HG03135 (cell line): ENCODE data around the gene PRSS23.
"Not testable (repeated sequence)": the region's sequence is repeated elsewhere in the genome, so short reads cannot be mapped to it uniquely, and the experiment has no call there.

Source experiments
- ATAC-seq: cut with Tn5 transposase; IDR thresholded peaks from one replicate; pipeline ENCODE4 v1.9.1; 2021; ENCODE audit warnings: mild to moderate bottlenecking, moderate library complexity; ENCODE audit not compliant: unreplicated experiment

PRSS23 gene

DNA sequence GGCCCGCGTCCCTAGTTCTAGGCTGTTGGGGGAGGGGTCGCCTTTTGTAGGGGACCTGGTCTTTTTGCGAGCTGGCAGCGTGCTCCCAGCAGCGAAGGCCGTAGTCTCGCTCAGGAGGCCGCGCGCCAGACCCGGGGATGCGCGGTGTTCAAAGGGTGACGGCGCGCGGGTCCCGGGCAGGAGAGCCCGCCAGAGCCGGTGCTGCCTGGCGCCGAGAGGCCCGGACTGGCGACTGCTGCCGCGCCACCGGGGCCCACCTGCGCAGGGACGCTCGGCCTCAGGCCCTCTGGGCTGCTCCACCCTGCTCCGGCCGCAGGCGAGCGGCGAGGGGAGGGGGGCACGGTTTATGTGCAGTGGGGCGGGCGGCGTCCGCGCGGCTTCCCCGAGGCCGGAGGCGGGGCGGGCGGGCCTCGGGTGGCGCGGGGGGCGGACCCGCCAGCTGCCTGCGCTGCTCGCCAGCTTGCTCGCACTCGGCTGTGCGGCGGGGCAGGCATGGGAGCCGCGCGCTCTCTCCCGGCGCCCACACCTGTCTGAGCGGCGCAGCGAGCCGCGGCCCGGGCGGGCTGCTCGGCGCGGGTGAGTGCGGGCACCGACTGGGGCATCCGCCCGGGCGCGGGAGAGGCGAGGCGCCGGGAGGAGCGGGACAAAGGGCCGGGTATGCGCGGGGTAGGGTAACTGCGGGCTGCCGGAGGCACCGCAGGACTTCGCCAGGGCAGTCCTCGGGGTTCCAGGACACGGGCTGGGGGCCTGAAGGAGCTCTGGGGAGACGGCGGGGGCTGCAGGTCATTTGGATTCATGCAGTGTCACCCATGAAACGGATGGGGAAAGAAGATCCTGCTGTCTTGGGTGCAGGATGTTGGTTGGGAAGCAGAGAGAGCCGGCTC is at the start of gene PRSS23:
Gene PRSS23 (plus strand): TSS at position 467 of the 884 bp plus-strand sequence. CDS start 7,102 bp downstream, outside the sequence.
- ATAC-seq: no peak

DNA sequence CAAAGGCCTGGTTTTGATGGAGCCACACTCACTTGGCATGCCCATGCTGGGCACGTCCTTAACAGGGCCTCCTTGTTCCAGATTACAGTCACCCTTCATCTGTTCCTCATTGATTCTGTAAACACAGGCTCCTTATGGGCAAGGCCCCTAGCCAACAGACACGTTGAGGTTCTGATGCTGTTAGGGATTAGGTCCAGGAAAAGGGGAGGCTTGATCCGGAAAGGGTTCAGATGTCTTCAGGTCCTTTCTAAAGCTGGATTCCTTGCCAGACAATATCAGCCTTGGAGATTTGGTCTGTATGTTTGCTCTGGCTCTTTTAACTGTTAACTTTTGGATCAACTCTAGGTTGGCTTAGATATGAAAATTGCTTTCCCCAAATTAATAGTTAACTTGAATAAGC is 46.9 kb upstream of the PRSS23 start:
- ATAC-seq: no peak

GRCh38 chr11:86755146-86755545 is 45.2 kb upstream of the PRSS23 start:
- ATAC-seq: no peak

DNA sequence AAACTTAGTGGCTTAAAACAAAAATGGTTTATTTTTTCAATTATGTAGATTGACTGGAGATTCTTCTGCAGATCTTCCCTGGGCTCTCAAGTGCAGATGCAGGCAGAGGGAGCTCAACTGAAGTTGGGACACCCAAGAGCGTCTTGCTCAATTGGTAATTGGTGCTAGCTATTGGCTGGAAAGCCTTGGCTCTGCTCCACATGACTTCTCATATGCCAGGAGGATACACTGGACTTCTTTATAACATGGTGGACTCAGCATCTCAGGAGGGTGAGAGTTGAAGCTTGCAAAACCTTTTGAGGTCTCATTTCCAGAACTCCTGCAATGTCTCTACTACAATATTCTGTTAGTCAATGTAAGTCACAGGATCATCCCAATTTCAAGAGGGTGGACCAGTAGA is 42.2 kb upstream of the PRSS23 start:
- no peak for ATAC-seq

DNA sequence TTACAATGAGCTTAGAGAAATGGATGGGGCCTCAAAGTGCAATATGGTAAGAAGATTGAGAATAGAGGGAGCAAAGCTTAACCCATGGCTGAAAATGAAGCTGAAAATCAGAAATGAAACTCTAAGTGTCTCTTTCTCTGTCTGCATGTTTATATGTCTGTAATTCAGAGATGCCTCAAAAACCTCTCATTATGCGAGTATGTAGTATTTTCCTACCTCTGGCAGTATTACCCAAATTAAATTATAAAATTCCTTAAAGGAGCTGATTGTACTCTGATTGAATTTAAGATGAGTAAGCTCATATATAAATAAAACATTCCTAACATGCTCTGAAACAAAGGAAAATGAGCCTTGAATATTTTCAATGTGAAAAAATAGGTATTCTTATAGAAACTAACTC is 39.8 kb upstream of the PRSS23 start:
- ATAC-seq: no peak

DNA sequence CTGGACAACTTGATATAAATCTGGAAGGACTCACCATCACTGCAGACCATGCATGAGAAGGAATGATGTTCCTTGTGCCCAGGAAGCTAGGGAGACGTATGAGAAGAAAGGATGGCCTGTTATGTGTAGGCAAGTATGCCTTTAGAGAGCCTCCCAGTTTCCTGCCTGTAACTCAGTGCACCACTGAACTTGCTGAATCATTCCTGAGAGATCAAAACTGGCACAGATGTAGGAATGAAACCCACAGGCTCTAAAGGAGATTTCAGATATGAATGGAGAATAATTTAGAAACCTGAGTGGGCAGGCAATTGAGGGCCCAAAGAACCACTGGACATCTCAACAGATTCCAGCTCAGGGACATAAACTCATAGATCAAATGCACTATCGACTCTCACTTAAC is 38.4 kb upstream of the PRSS23 start:
- ATAC-seq: no peak

GRCh38 chr11:86765203-86765602 is 35.1 kb upstream of the PRSS23 start:
- no peak for ATAC-seq

DNA sequence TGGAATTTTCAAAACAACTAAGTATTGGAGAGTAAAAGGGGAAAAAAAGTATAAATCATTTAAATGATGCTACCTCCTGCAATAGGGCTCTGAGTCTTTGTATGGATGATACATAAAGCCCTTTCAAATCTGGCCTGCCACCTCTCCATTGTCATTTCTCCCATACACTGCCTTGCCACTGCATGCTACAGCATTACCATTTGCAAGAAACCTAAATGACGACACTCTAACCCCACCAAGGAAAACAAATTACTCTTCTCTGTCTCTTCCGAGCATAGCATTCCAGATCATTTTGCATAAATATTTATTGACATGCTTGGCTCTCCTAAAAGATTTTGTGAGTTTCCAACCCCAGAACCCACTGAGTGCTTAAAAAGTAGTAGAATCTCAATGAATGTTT is 34.5 kb upstream of the PRSS23 start:
- no peak for ATAC-seq

GRCh38 chr11:86769219-86769618 is 31.1 kb upstream of the PRSS23 start:
- no peak for ATAC-seq

DNA sequence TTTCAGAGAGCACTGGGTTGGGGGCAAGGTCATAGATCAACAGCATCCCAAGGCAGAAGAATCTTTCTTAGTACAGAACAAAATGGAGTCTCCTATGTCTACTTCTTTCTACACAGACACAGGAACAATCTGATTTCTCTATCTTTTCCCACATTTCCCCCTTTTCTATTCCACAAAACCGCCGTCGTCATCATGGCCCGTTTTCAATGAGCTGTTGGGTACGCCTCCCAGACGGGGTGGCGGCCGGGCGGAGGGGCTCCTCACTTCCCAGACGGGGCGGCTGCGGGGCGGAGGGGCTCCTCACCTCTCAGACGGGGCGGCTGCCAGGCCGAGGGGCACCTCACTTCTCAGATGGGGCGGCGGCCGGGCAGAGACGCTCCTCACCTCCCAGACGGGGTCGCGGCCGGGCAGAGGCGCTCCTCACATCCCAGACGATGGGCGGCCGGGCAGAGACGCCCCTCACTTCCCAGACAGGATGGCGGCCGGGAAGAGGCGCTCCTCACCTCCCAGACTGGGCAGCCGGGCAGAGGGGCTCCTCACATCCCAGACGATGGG is 29.8 kb upstream of the PRSS23 start:
- not testable (repeated sequence) for ATAC-seq

GRCh38 chr11:86772999-86773398 is 27.3 kb upstream of the PRSS23 start:
- no peak for ATAC-seq

GRCh38 chr11:86773513-86774252 is 26.7 kb upstream of the PRSS23 start:
- ATAC-seq: no peak

DNA sequence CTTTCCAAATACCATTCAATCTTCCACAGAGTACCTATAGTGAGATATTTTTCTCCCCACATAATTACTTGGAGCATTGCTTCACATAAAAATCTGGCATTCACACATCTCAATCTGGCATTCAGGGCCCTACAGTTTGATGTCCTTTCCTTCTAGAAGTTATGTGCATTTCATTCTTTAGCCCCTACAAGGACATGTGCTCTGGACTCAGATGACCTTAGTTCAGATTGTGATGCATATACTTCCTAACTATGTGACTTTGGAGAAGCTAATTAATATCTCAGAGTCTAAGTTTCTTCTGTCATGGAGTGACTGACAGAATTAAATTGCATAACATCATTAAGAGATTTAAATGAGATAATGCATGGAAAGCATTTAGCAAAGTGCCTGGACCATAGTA is 25.9 kb upstream of the PRSS23 start:
- no peak for ATAC-seq

DNA sequence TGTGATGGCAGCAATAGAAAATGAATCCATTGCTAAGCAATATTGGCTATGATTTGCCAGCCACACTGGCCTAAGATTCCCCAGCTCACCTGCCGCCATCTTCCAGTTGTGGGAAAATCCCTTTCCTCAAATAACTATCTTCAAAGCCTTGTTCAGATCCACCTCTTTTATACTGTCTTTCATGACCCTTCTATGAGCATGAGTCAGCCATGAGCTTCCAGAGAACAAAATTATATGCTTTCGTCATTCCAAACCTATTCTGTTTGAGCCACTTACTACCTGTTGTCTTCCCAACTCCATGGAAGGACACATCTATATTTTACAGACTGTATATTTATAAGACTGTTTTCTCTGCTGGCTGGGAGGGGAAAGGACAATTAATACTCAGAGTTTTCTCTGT is 25.0 kb upstream of the PRSS23 start:
- no peak for ATAC-seq

- no peak for ATAC-seq
Measured at GRCh38 chr11:86781546-86781945, 18.8 kb upstream of the PRSS23 start.

GRCh38 chr11:86782742-86783141 is 17.6 kb upstream of the PRSS23 start:
- ATAC-seq: no peak

GRCh38 chr11:86783661-86784060 is 16.7 kb upstream of the PRSS23 start:
- no peak for ATAC-seq

- ATAC-seq: no peak
Measured at GRCh38 chr11:86784241-86784681, 16.1 kb upstream of the PRSS23 start.

DNA sequence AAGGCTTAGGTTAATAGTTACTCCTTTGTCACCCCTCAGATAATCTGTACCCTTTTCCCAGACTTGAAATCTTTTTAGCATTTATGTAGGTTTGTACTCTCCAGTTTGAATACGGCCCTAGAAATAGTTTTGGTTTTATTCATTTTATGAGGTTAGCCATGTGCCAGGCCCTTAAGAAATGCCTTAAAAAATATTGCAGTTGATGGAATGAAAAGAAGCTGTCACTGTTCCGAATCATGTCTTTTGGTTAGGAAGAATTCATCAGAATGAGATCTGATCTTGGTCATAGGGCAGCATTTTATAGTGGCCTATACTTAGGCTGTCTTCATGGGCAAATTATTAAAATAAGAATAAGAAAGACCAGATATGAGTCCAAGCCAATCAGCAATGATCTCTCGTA is 14.8 kb upstream of the PRSS23 start:
- ATAC-seq: no peak

- ATAC-seq: no peak
Measured at GRCh38 chr11:86787018-86787536, 13.3 kb upstream of the PRSS23 start.

DNA sequence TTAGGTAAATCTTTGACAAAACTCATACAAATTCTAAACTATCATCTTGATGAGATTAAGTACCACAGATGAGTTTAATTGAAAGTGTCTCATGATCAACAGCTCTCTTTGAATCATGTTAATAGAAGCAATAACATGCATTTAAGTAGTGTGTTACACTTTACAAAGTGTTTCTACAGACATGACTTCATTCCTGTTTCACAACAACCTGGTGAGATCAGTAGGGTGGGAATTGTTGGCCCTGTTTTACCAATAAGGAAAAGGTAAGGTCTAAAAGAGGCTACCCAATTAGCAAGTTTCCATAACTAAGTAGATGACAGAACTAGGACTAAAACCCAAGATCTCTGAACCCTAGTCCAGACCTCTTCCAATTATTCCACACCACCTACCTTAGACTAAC is 12.7 kb upstream of the PRSS23 start:
- ATAC-seq: no peak
